Glutamatergic neuron (in vitro differentiated cells): Measurements from ENCODE around the gene MX1. TPM values are rescaled to one million over a fixed set of nuclear protein-coding genes. Genes with fewer than 3 reads are reported as not detected.

Source experiments
- DNase-seq: peaks from one replicate; pipeline ENCODE4 v3.0.0; 2022
- H3K27ac Mint-ChIP-seq: one replicate; pipeline ENCODE4 v1.8.0; 2020; ENCODE audit warnings: mild to moderate bottlenecking, mixed read lengths, inconsistent platforms; ENCODE audit not compliant: unreplicated experiment
- H3K27me3 Mint-ChIP-seq: one replicate; pipeline ENCODE4 v1.8.0; 2020; ENCODE audit warnings: mild to moderate bottlenecking, moderate library complexity, mixed read lengths, inconsistent platforms; ENCODE audit not compliant: unreplicated experiment
- H3K36me3 Mint-ChIP-seq: one replicate; pipeline ENCODE4 v1.8.0; 2020; ENCODE audit warnings: mild to moderate bottlenecking, mixed read lengths, inconsistent platforms; ENCODE audit not compliant: unreplicated experiment
- H3K4me1 Mint-ChIP-seq: one replicate; pipeline ENCODE4 v1.8.0; 2020; ENCODE audit warnings: mild to moderate bottlenecking, low read depth, mixed read lengths, inconsistent platforms; ENCODE audit not compliant: unreplicated experiment
- H3K4me3 Mint-ChIP-seq: one replicate; pipeline ENCODE4 v1.8.0; 2020; ENCODE audit warnings: mild to moderate bottlenecking, mixed read lengths, inconsistent platforms; ENCODE audit not compliant: unreplicated experiment
- H3K9me3 Mint-ChIP-seq: one replicate; pipeline ENCODE4 v1.8.0; 2020; ENCODE audit warnings: mild to moderate bottlenecking, moderate library complexity, mixed read lengths, inconsistent platforms; ENCODE audit not compliant: unreplicated experiment
- CTCF ChIP-seq: fragments of 200-600 bp; sonication (generic); IDR thresholded peaks from one replicate; pipeline ENCODE4 v1.5.0; 2021; ENCODE audit not compliant: partially characterized antibody, unreplicated experiment
- total RNA-seq: library from RNA; stranded (reverse); fragmentation: NEBNext Ultra II Directional; extraction: Animal tissue kit (Norgen Biotek cat#: 25700); gene quantifications from one replicate; pipeline ENCODE4 v1.2.1, GENCODE V29; 2021; ENCODE audit not compliant: unreplicated experiment

Gene MX1
- total RNA-seq, 1 donor from 2014 or later: 1.5 TPM

- Mint-ChIP-seq H3K4me3 (no peak overlapping the region), H3K36me3 (peaks cover 8% of the 10 kb centered on the region), H3K27me3 (no peaks in the 10 kb centered on the region), H3K9me3 (peaks cover 1% of the 10 kb centered on the region), H3K27ac (no peak overlapping the region), H3K4me1 (no peaks in the 10 kb centered on the region)
- TF ChIP-seq CTCF: no peak
- no peak for DNase-seq
Measured at GRCh38 chr21:41406340-41406739, 19.7 kb upstream of the MX1 start.

- H3K27me3 Mint-ChIP-seq: no peaks in the 10 kb centered on the region
- peaks cover 1% of the 10 kb centered on the region for H3K9me3 Mint-ChIP-seq
- no peak overlapping the region for H3K4me3 Mint-ChIP-seq
- DNase-seq: no peak
- H3K36me3 Mint-ChIP-seq: peaks cover 8% of the 10 kb centered on the region
- no peak for TF ChIP-seq CTCF
- H3K27ac Mint-ChIP-seq: no peak overlapping the region
- H3K4me1 Mint-ChIP-seq: no peaks in the 10 kb centered on the region
Measured at GRCh38 chr21:41407541-41408460, 18.2 kb upstream of the MX1 start.

DNA sequence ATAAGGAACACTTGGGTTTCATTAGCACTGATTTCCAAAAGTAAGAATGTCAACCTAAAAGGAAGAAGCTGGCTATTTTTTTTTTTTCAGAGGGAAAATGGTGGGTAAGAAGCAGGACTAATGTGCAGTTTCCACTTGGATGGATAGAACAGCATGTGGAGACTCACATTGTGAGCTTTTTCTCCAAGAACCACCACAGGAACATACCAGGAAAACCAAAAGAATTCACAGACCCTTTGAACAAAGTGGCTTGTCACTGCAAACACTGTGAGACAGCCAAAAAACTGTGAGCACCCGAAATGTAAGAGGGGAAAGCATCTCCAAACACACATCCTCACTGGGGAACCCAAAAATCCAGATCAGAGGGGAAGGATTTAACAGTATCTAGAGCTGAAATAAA is 15.7 kb upstream of the MX1 start:
- no peaks in the 10 kb centered on the region for H3K4me1 Mint-ChIP-seq
- no peak for TF ChIP-seq CTCF
- DNase-seq: no peak
- H3K27me3 Mint-ChIP-seq: no peaks in the 10 kb centered on the region
- H3K4me3 Mint-ChIP-seq: no peak overlapping the region
- H3K36me3 Mint-ChIP-seq: peaks cover 8% of the 10 kb centered on the region
- H3K27ac Mint-ChIP-seq: no peak overlapping the region
- peaks cover 1% of the 10 kb centered on the region for H3K9me3 Mint-ChIP-seq

DNA sequence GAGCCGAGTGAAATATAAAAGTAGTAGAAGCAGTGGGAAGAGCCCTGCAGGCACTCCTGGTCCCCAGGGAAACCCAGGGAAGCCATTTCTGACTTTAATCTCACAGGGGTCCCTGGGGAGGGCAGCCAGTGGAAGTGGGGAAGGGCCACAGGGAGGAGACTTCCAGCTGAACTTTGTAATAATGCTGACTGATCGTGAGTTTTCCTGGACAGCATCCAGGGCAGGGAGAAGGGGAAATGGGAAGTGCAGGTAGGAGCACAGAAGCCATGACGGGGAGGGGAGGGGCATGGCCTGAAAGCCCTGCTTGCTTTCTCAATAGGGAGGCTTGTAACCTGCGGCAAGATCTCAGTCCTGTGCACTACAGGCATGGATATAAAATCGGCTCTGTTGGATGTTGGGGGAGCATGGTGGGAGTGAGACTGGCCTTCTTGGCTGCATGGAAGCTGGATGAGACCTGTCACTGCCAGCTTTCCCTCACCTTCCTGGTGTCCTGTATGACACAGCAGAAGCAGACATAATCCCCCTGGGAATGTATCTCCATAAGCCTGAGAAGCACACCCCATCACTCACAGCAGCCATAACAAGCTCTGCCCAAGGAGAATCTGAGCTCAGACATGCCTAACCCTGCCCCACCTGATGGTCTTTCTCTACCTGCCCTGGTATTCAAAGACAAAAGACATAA is 15.1 kb upstream of the MX1 start:
- Mint-ChIP-seq H3K9me3 (peaks cover 1% of the 10 kb centered on the region), H3K27me3 (no peaks in the 10 kb centered on the region), H3K27ac (no peak overlapping the region), H3K36me3 (peaks cover 8% of the 10 kb centered on the region), H3K4me1 (no peaks in the 10 kb centered on the region), H3K4me3 (no peak overlapping the region)
- no peak for DNase-seq
- TF ChIP-seq CTCF: no peak
